Endothelial cell (in vitro differentiated cells): ENCODE results near the gene ACBD6. TPM values are rescaled to one million over a fixed set of nuclear protein-coding genes. Genes with fewer than 3 reads are reported as not detected.

Experiments
- DNase-seq: peaks from one replicate; pipeline ENCODE4 v3.0.0; 2021; ENCODE audit warnings: low spot score
- H3K27ac Mint-ChIP-seq: one replicate; pipeline ENCODE4 v1.8.0; 2021; ENCODE audit warnings: mixed read lengths, inconsistent platforms; ENCODE audit not compliant: unreplicated experiment
- H3K27me3 Mint-ChIP-seq: one replicate; pipeline ENCODE4 v1.8.0; 2021; ENCODE audit warnings: mild to moderate bottlenecking, moderate library complexity, mixed read lengths, inconsistent platforms; ENCODE audit not compliant: unreplicated experiment
- H3K36me3 Mint-ChIP-seq: one replicate; pipeline ENCODE4 v1.8.0; 2021; ENCODE audit warnings: mild to moderate bottlenecking, low read depth, mixed read lengths, inconsistent platforms; ENCODE audit not compliant: unreplicated experiment
- H3K4me1 Mint-ChIP-seq: one replicate; pipeline ENCODE4 v1.8.0; 2021; ENCODE audit warnings: mild to moderate bottlenecking, mixed read lengths, inconsistent platforms; ENCODE audit not compliant: unreplicated experiment
- H3K4me3 Mint-ChIP-seq: one replicate; pipeline ENCODE4 v1.8.0; 2021; ENCODE audit warnings: mild to moderate bottlenecking, mixed read lengths, inconsistent platforms; ENCODE audit not compliant: unreplicated experiment
- H3K9me3 Mint-ChIP-seq: one replicate; pipeline ENCODE4 v1.8.0; 2021; ENCODE audit warnings: mixed read lengths, inconsistent platforms; ENCODE audit not compliant: unreplicated experiment
- total RNA-seq: library from RNA; stranded (reverse); fragmentation: NEBNext Ultra II Directional; extraction: Animal tissue kit (Norgen Biotek cat#: 25700); gene quantifications from one replicate; pipeline ENCODE4 v1.2.1, GENCODE V29; 2021; ENCODE audit not compliant: unreplicated experiment
- TF ChIP-seq, protein P1 (sequence below): fragments of 200-600 bp; sonication (generic); IDR thresholded peaks from one replicate; pipeline ENCODE4 v1.5.0; 2021; ENCODE audit warnings: antibody characterized with exemption; ENCODE audit not compliant: unreplicated experiment

ACBD6 gene
- total RNA-seq, 1 donor from 2014 or later = 46.5 TPM

DNA sequence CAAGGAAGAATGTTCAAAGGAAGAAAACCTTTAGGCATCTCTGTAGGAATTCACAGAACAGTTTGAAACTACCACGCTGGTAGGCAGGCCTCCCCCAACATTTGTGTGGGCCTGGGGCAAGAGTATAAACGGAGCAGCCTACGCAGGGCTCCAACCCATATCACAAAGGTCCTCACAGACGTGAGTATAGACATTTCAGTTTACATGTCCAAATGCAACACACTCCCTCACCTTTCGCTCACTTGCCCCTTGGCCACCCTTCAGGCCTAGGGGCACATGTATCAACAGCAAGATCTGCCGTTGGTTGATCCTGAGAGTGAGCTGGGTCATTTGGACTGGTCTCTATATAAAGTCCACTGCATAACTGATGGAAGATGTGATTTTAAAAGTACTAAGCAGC lies 133.3 kb downstream of the ACBD6 start:
- no peak for DNase-seq
- Mint-ChIP-seq H3K4me3 (no peak overlapping the region), H3K27me3 (peaks cover 3% of the 10 kb centered on the region), H3K27ac (no peak overlapping the region), H3K36me3 (no peaks in the 10 kb centered on the region), H3K4me1 (no peaks in the 10 kb centered on the region), H3K9me3 (no peaks in the 10 kb centered on the region)
- TF ChIP-seq, protein P1, sequence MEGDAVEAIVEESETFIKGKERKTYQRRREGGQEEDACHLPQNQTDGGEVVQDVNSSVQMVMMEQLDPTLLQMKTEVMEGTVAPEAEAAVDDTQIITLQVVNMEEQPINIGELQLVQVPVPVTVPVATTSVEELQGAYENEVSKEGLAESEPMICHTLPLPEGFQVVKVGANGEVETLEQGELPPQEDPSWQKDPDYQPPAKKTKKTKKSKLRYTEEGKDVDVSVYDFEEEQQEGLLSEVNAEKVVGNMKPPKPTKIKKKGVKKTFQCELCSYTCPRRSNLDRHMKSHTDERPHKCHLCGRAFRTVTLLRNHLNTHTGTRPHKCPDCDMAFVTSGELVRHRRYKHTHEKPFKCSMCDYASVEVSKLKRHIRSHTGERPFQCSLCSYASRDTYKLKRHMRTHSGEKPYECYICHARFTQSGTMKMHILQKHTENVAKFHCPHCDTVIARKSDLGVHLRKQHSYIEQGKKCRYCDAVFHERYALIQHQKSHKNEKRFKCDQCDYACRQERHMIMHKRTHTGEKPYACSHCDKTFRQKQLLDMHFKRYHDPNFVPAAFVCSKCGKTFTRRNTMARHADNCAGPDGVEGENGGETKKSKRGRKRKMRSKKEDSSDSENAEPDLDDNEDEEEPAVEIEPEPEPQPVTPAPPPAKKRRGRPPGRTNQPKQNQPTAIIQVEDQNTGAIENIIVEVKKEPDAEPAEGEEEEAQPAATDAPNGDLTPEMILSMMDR = no peak

DNA sequence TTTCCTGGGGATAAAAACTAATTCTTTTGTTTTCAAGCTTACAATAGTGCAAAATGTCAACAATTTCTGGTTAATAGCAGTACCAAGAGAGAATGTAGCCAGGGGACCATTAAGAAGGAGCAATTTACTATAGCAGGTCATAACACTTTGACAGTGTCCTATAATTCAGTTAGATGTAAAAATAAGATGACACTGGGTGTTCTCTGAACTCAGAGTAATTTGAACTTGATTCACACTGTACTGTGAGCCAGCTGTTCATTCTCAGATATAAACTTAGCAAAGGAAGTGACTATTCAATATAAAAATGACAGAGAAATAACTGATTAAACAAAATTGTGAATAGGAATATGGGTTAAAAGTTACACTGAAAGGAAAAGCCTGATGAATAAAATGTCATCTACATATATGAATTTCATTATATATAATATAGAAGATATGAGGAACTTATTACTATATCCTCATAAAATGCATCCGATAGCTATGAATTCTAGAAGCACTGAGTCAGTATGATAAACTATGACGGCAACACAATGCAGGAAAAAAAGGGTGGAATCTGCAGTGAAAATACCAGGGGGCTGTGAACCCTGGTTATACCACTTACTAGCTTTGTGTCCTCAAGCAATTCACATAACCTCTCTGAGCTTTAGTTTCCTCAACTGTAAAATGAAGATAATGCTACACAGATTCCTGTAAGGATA lies 135.9 kb downstream of the ACBD6 start:
- Mint-ChIP-seq H3K4me1 (no peaks in the 10 kb centered on the region), H3K27me3 (peaks cover 3% of the 10 kb centered on the region), H3K9me3 (no peaks in the 10 kb centered on the region), H3K4me3 (no peak overlapping the region), H3K36me3 (no peaks in the 10 kb centered on the region), H3K27ac (no peak overlapping the region)
- TF ChIP-seq, protein P1 = no peak
- DNase-seq = no peak

DNA sequence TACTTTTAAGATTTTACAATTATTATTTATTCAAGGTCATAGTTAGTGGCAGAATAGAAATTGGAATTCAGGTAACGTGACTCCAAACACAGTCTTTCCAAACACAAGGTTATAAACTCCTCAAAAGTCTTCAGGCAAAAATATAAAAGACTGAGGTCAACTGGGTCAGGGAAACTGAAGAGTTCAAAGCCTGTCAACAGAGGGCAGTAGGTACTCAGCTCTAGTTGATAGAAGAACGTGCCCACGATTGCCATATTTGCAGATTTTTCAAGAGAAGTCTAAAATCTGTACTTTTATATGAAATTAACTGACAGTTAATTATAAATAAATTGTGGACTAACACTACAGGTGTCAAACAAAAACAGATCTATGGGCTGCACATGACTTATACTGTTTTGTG lies 137.3 kb downstream of the ACBD6 start:
- Mint-ChIP-seq H3K36me3 (no peaks in the 10 kb centered on the region), H3K27me3 (peaks cover 3% of the 10 kb centered on the region), H3K4me1 (no peaks in the 10 kb centered on the region), H3K9me3 (no peaks in the 10 kb centered on the region), H3K4me3 (no peak overlapping the region), H3K27ac (no peak overlapping the region)
- peak; percentile 8 for DNase-seq
- TF ChIP-seq, protein P1 = peak; percentile 31

DNA sequence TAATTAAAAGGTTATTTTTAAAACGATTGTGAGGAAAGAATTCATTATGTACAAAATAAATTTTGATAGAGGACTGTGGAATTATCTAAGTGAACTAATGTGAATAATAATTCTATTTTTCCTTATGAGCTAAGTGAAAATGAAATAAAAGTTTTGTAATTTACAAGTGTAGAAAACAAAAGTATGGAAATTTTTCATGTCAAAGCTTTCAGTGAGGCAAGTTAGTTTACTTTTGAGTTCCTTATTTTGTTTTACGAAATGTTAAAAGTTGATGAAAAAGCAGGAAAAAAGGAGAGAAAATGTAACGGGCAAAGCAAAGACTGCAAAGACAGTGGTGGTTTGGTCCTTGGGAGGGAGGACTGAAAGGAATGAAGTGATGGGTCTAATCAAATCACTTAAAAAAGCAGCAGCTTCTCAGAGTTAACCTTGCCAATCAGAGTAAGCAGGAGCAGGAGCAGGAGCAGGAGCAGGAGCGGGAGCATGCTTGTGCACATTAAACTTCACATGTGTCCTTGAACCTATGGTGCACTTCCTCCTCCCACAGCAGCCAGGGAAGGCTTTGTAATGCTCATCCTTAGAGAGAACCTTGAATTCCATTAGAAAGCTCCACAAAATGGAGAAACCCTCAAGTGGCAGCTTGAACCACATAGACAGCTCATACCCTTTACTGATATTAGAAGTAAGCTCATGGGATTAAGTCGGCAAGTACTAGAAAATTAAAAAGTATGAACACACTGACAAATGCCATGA lies 139.0 kb downstream of the ACBD6 start:
- Mint-ChIP-seq H3K9me3 (no peaks in the 10 kb centered on the region), H3K4me3 (no peak overlapping the region), H3K36me3 (no peaks in the 10 kb centered on the region), H3K4me1 (no peaks in the 10 kb centered on the region), H3K27ac (no peak overlapping the region), H3K27me3 (peaks cover 3% of the 10 kb centered on the region)
- TF ChIP-seq, protein P1 = no peak
- DNase-seq = no peak

DNA sequence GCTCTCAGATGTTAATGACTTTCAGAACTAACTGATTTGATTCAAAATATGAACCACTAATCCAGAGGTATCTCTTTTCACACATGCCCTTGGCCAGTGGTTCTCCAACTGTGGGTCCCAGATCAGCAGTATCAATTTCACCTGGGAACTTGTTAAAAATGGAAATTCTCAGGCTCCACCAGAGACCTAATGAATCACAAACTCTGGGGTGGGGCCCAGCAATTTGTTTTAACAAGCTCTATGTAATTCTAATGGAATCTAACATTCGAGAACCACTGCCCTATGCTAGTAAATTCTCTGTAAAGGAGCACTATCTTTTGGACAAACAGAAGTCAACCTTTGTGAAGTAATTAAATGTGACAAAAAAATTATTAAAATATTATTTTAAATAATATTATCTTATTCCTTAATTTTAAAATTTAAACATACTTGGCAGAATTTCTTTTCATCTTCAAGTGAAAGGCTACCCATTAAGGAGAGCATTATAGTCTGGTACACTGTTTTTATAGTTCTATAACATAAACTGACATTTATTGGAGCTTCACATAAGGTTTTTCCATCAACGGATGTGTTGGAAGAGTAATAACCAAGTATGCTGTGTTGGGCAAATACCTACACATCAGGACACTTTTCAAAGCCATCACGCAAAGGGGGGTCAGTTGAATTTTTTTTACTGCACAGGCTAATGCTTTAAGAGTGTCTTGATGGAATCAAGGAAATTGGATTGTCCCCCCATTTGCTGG lies 141.9 kb downstream of the ACBD6 start:
- H3K4me1 Mint-ChIP-seq = peaks cover 1% of the 10 kb centered on the region
- TF ChIP-seq, protein P1 = no peak
- no peaks in the 10 kb centered on the region for H3K9me3 Mint-ChIP-seq
- H3K27ac Mint-ChIP-seq = no peak overlapping the region
- DNase-seq = no peak
- H3K36me3 Mint-ChIP-seq = no peaks in the 10 kb centered on the region
- no peaks in the 10 kb centered on the region for H3K27me3 Mint-ChIP-seq
- H3K4me3 Mint-ChIP-seq = no peak overlapping the region
